ENCODE results near the gene SLC25A13. TPM values are rescaled to one million over a fixed set of nuclear protein-coding genes. Genes with fewer than 3 reads are reported as not detected.

The SLC25A13 gene
- polyA plus RNA-seq, 1 of the 3 experiments (the other 2 are of a cell fraction): 16.0 TPM

DNA sequence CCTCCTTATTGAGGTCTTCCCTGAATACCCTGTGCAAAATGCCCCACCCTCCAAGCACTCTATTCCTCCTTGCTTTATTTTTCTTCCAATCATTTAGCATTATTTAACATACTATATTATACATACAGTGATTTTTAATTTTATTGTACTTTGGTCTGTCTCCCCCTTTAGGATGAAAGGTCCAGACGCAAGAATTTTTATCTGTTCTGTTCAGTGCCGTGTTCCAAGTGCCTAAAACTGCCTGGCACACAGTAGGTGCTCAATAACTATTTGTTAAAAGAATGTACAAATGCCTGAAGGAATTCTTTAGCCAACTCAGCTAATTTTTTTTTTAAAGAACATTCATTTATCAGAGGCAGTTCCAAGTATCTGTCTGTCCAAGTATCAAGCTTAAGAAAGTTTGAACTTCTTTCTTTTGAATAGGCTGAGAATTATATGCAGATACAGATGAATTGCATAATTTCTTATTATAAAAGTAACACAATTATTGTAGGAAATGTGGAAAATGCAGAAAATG lies 34.1 kb upstream of the SLC25A13 start:
- H3F3A ChIP-seq (replicated peaks; ENCODE audit: insufficient read depth): no peaks in the 10 kb centered on the region
- H4K20me1 ChIP-seq (ENCODE audit: insufficient read depth): no peaks in the 10 kb centered on the region
- H3K9me3 ChIP-seq: no peaks in the 10 kb centered on the region
- peaks cover 6% of the 10 kb centered on the region; the same call in 1 of the 2 replicates for H3K27me3 ChIP-seq (ENCODE audit: insufficient read depth)
- no peak overlapping the region for H3K4me2 ChIP-seq
- CTCF ChIA-PET: no interaction called here
- 62% methylated on average over 2 of the region's 2 CpGs for WGBS (ENCODE audit: low lambda C conversion rate)
- no peak overlapping the region for H3K27ac ChIP-seq (ENCODE audit: low read depth in 2 of 2, low read length in 1 of 2)
- POLR2A ChIA-PET: interaction anchor here (0.7 kb wide), 1 partner anchor 279 kb away, joined by 3 read pairs; no protein-coding TSS in a partner anchor
- no peak overlapping the region for H3K4me3 ChIP-seq (ENCODE audit: low read depth in 2 of 2, low read length in 1 of 2)
- H2AFZ ChIP-seq (ENCODE audit: low read depth): no peak overlapping the region
- H3K79me2 ChIP-seq (ENCODE audit: insufficient read depth): no peaks in the 10 kb centered on the region
- H3K4me1 ChIP-seq (ENCODE audit: control insufficient read depth in 1 of 2, insufficient read depth in 2 of 2, low read depth in 1 of 2, low read length in 1 of 2): no peaks in the 10 kb centered on the region
- no peak for DNase-seq
- H3K9ac ChIP-seq: no peak overlapping the region
- TF ChIP-seq GABPA (IDR thresholded peaks at IDR 0.05; ENCODE audit: low read depth): no peak
- TF ChIP-seq, protein P1, sequence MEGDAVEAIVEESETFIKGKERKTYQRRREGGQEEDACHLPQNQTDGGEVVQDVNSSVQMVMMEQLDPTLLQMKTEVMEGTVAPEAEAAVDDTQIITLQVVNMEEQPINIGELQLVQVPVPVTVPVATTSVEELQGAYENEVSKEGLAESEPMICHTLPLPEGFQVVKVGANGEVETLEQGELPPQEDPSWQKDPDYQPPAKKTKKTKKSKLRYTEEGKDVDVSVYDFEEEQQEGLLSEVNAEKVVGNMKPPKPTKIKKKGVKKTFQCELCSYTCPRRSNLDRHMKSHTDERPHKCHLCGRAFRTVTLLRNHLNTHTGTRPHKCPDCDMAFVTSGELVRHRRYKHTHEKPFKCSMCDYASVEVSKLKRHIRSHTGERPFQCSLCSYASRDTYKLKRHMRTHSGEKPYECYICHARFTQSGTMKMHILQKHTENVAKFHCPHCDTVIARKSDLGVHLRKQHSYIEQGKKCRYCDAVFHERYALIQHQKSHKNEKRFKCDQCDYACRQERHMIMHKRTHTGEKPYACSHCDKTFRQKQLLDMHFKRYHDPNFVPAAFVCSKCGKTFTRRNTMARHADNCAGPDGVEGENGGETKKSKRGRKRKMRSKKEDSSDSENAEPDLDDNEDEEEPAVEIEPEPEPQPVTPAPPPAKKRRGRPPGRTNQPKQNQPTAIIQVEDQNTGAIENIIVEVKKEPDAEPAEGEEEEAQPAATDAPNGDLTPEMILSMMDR (IDR thresholded peaks at IDR 0.05): peak; percentile 19; the same call in 1 of the 2 replicates
- no peak for TF ChIP-seq RXRA (IDR thresholded peaks at IDR 0.05; ENCODE audit: borderline replicate concordance, low read depth)
- TF ChIP-seq RAD21 (IDR thresholded peaks at IDR 0.05; ENCODE audit: low read length): no peak
- H3K36me3 ChIP-seq (replicated peaks in 1 of 2; ENCODE audit: control insufficient read depth in 1 of 2, insufficient read depth in 2 of 2, low read length in 1 of 2): no peaks in the 10 kb centered on the region
- H3K9me2 ChIP-seq: no peaks in the 10 kb centered on the region

DNA sequence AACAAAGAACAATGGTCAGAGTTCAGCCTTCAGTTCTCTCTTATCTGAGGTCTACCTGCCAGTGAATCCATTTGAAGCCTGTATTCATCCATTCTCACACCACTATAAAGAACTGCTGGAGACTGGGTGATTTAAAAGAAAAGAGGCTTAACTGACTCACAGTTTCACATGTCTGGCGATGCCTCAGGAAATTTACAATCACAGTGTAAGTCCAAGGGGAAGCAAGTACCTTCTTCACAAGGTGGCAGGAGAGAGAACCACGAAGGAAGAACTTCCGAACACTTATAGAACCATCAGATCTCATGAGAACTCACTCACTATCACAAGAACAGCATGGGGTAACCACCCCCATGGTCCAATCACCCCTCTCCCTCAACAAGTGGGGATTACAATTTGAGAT lies 33.0 kb upstream of the SLC25A13 start:
- H2AFZ ChIP-seq (ENCODE audit: low read depth): no peak overlapping the region
- H3K9ac ChIP-seq: no peak overlapping the region
- no peaks in the 10 kb centered on the region for H3K36me3 ChIP-seq (replicated peaks in 1 of 2; ENCODE audit: control insufficient read depth in 1 of 2, insufficient read depth in 2 of 2, low read length in 1 of 2)
- no peaks in the 10 kb centered on the region for H3K9me3 ChIP-seq
- H4K20me1 ChIP-seq (ENCODE audit: insufficient read depth): no peaks in the 10 kb centered on the region
- ChIA-PET CTCF (interaction anchor here (1.9 kb wide), 1 partner anchor 12 kb away, joined by 6 read pairs; no protein-coding TSS in a partner anchor), POLR2A (no interaction called here)
- no peak overlapping the region for H3K4me3 ChIP-seq (ENCODE audit: low read depth in 2 of 2, low read length in 1 of 2)
- no peaks in the 10 kb centered on the region for H3K4me1 ChIP-seq (ENCODE audit: control insufficient read depth in 1 of 2, insufficient read depth in 2 of 2, low read depth in 1 of 2, low read length in 1 of 2)
- WGBS (ENCODE audit: low lambda C conversion rate): 52% methylated on average over 3 of the region's 3 CpGs
- H3K27ac ChIP-seq (ENCODE audit: low read depth in 2 of 2, low read length in 1 of 2): no peak overlapping the region
- H3K9me2 ChIP-seq: no peaks in the 10 kb centered on the region
- TF ChIP-seq TEAD4 (IDR thresholded peaks at IDR 0.05; ENCODE audit: borderline replicate concordance, insufficient read depth) (no peak), JUND (IDR thresholded peaks at IDR 0.05) (no peak), CHD2 (IDR thresholded peaks at IDR 0.05; ENCODE audit: low read length, partially characterized antibody) (no peak)
- TF ChIP-seq, protein P2, sequence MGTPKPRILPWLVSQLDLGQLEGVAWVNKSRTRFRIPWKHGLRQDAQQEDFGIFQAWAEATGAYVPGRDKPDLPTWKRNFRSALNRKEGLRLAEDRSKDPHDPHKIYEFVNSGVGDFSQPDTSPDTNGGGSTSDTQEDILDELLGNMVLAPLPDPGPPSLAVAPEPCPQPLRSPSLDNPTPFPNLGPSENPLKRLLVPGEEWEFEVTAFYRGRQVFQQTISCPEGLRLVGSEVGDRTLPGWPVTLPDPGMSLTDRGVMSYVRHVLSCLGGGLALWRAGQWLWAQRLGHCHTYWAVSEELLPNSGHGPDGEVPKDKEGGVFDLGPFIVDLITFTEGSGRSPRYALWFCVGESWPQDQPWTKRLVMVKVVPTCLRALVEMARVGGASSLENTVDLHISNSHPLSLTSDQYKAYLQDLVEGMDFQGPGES (IDR thresholded peaks at IDR 0.05; ENCODE audit: low read depth, low read length): no peak
- no peaks in the 10 kb centered on the region for H3K79me2 ChIP-seq (ENCODE audit: insufficient read depth)
- H3F3A ChIP-seq (replicated peaks; ENCODE audit: insufficient read depth): no peaks in the 10 kb centered on the region
- no peak overlapping the region for H3K4me2 ChIP-seq
- peaks cover 6% of the 10 kb centered on the region; the same call in 1 of the 2 replicates for H3K27me3 ChIP-seq (ENCODE audit: insufficient read depth)
- DNase-seq: no peak

DNA sequence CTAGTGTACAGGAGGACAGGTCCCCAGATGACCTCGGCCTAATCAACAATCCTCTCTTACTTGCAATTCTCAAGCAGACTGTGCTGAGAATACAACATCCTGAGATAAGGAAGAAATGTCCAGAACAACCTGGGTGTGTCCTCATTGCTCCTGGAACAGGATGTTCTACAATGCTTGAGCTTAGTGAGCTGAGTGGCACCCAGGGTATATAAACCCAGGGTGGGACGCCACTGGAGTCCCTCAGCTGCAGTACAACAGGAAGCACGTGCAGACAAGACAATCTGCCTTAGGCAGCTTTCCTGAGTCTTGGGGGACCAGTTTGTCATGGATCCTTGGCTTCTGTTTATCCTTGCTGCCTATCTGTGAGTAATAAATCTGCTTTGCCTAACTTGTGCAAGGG lies 27.7 kb upstream of the SLC25A13 start:
- Histone ChIP-seq H3K4me2 (no peak overlapping the region), H3K27ac (ENCODE audit: low read depth in 2 of 2, low read length in 1 of 2) (no peak overlapping the region), H3K36me3 (replicated peaks in 1 of 2; ENCODE audit: control insufficient read depth in 1 of 2, insufficient read depth in 2 of 2, low read length in 1 of 2) (no peaks in the 10 kb centered on the region), H4K20me1 (ENCODE audit: insufficient read depth) (no peaks in the 10 kb centered on the region), H3K9me3 (no peaks in the 10 kb centered on the region), H3K27me3 (ENCODE audit: insufficient read depth) (peaks cover 6% of the 10 kb centered on the region; the same call in 1 of the 2 replicates), H3K9me2 (no peaks in the 10 kb centered on the region), H3K79me2 (ENCODE audit: insufficient read depth) (no peaks in the 10 kb centered on the region), H3K4me3 (ENCODE audit: low read depth in 2 of 2, low read length in 1 of 2) (no peak overlapping the region), H3K9ac (no peak overlapping the region), H3K4me1 (ENCODE audit: control insufficient read depth in 1 of 2, insufficient read depth in 2 of 2, low read depth in 1 of 2, low read length in 1 of 2) (no peaks in the 10 kb centered on the region), H3F3A (replicated peaks; ENCODE audit: insufficient read depth) (no peaks in the 10 kb centered on the region), H2AFZ (ENCODE audit: low read depth) (no peak overlapping the region)
- POLR2A ChIA-PET: no interaction called here
- CTCF ChIA-PET: no interaction called here
- 49% methylated on average over 3 of the region's 3 CpGs for WGBS (ENCODE audit: low lambda C conversion rate)
- no peak for DNase-seq
- TF ChIP-seq RAD21 (IDR thresholded peaks at IDR 0.05; ENCODE audit: low read length): no peak
- TF ChIP-seq EZH2phosphoT487 (IDR thresholded peaks at IDR 0.05; ENCODE audit: borderline replicate concordance, low read depth): no peak
- TF ChIP-seq GABPA (IDR thresholded peaks at IDR 0.05; ENCODE audit: low read depth): no peak
- TF ChIP-seq FOXJ3 (CRISPR knock-in tag; IDR thresholded peaks at IDR 0.05): no peak
- TF ChIP-seq MXI1 (IDR thresholded peaks at IDR 0.05; ENCODE audit: low read depth, low read length): no peak
- no peak for TF ChIP-seq TEAD4 (IDR thresholded peaks at IDR 0.05; ENCODE audit: borderline replicate concordance, insufficient read depth)
- TF ChIP-seq EP300 (IDR thresholded peaks at IDR 0.05; ENCODE audit: borderline replicate concordance in 1 of 2, low read depth in 1 of 2, low read length in 1 of 2): no peak
- no peak for TF ChIP-seq TAF1 (IDR thresholded peaks at IDR 0.05; ENCODE audit: borderline replicate concordance, low read depth, low read length)
- no peak for TF ChIP-seq SMC3 (IDR thresholded peaks at IDR 0.05; ENCODE audit: low read depth, low read length)
- no peak for TF ChIP-seq PBX3 (IDR thresholded peaks at IDR 0.05)
- TF ChIP-seq, protein P2 (IDR thresholded peaks at IDR 0.05; ENCODE audit: low read depth, low read length): no peak
- TF ChIP-seq MEF2A (IDR thresholded peaks at IDR 0.05; ENCODE audit: borderline replicate concordance, low read depth): no peak
